ENCODE results near the gene SEC14L5.

SEC14L5 gene

DNA sequence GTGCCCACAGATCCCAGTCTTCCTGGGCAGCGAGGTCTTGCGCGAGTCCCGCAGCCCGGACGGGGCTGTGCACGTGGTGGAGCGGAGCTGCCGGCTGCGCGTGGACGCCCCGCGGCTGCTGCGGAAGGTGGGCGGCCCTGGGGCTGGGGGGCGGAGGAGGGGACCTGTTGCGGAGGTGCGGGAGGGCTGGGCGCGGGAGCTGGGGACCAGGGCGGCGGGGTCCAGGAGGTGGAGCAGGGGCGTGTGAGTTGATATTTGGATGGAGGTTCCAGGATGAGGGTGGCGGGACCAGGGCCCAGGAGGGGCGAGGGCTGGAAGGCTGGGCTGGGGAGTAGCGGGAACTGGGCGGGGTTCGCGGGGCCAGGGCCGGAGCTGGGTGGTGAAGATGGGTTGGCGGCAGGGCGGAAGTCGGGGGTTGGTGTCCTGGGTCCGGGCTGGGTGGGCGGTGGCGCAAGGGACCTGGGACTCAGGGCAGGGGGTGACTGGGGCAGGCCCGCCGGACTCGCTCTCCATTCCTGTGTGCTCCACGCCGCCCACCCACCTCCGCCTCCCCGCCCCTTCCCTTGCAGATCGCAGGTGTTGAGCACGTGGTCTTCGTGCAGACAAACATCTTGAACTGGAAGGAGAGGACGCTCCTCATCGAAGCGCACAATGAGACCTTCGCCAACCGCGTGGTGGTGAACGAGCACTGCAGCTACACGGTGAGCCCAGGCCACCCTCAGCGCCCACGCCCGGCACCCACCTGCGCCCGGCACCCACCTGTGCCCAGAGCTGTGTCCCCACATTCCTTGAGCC, 29.6 kb downstream of the SEC14L5 start:
- FAIRE-seq: no peak

DNA sequence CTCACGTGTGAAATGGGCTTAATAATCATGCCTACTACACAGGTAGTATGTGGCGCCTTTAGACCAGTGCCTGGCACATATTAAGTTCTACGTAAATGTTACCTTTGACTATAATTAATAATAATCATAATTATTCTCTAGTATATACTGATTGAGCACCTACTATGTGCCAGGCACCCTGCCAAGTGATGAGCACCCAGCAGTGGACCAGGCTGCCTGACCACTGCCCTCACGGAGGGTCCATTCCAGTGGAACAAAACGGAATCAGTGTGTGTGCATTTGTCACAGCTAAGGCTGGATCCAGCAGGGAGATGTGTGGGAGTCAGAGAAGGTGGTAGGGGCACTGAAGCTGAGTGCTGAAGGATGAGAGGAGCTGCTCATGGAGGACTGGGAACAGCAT, 30.5 kb downstream of the SEC14L5 start:
- FAIRE-seq: no peak

- no peak for FAIRE-seq
Measured at GRCh38 chr16:4989391-4990006, 31.4 kb downstream of the SEC14L5 start.

DNA sequence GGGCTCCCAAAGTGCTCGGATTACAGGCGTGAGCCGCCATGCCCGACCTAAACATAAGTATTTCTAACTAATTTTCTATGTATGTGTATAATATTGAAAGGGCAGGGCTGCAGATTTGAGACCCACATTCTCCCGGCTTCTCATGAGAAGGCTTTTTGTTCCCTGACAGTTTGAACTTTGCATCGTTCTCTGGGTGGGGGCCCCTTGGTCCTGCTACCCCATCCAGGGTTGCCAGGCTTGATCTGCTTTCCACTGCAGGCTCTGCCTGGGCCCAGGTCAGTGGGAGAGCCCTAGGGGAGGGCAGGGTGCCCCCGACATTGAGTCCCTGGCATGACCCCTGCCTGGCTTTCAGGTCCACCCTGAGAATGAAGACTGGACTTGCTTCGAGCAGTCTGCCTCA, 32.3 kb downstream of the SEC14L5 start:
- FAIRE-seq: no peak

- no peak for FAIRE-seq
Measured at GRCh38 chr16:4991754-4992153, 33.6 kb downstream of the SEC14L5 start.

DNA sequence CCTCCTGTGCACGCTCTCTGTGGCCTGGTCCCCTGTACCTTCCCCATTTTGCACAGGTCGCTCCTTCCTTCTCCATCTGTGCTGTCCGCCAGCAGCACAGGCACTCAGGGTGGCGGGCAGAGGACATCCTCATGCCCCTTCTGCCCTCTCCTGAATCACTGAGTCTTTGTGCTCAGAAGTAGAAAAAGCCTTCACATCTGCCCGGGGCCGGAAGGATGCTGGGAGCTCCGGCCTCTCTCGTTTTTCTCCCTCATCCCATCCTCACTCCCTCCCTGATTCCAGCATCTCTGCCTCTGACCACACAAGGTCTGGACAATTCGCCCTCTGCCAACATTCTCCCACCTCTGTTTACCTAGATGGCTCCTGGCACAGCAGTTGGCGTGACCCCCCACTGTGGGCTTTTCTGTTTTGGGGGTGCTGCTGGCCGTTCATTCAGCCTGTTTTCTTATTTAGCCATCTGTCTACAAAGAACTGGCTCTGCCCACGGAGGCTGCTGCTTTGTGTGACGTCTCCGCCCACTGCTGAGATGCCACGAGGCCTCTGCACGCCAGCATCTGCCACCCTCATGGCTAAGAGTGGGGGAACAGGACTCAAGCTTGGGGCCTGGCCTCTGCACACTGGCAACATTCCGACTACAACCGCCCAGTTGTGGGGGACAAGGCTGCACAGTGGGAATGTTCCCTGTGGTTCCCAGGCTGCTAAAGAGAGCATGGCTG, 36.7 kb downstream of the SEC14L5 start:
- FAIRE-seq: no peak

- no peak for FAIRE-seq
Measured at GRCh38 chr16:5000573-5001001, 42.5 kb downstream of the SEC14L5 start.

DNA sequence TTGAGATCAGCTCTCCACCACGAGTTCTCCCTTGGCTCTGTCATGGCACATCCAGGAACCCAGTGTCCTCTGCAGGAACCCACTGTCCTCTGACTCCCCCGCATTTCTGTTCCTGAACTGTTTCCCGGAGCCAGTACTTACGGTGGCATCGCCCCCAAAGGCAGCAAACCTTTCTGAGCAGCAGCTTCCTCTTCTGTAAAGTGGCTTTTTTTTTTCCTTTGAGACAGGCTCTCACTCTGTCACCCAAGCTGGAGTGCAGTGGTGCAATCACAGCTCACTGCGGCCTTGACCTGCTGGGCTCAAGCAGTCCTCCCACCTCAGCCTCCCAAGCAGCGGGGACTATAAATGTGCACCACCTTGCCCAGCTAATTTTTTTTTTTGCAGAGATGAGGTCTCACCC, 43.4 kb downstream of the SEC14L5 start:
- no peak for FAIRE-seq

- FAIRE-seq: no peak
Measured at GRCh38 chr16:5001986-5002385, 43.9 kb downstream of the SEC14L5 start.

DNA sequence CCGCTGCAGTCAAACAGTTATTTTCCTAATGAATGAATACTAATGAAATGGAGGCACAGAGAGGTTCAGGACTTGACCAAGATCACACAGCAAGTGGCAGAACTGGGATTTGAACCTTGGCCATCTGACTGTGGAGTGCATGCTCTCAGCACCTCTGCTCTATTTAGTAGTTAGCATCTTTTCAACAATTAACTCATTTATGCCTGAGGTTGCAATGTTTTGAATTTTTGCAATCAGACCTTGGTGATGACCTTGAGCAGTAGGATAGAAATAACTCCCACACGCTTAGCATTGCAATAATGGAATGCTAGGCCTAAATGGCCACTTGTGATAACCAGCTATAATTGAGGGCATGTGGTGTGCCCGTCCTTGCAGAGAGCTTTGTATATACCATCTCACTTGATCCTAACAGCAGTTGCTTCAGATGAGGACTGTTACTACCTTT, 44.6 kb downstream of the SEC14L5 start:
- FAIRE-seq: no peak

DNA sequence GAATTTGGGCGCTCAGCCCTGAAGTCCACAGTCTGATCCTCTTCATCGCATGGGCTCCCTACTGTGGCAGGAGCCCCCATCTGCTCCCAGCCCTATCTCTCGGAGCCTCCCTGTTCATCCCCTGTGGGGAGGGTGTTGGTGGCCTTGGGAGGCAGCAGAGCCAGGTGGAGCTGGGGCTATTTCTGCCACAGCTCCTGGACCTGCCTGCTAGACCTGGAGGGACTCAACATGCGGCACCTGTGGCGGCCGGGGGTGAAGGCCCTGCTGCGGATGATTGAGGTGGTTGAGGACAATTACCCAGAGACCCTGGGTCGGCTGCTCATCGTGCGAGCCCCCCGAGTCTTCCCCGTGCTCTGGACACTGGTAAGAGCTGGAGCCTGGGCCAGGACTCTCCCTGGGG, 45.1 kb downstream of the SEC14L5 start:
- no peak for FAIRE-seq

DNA sequence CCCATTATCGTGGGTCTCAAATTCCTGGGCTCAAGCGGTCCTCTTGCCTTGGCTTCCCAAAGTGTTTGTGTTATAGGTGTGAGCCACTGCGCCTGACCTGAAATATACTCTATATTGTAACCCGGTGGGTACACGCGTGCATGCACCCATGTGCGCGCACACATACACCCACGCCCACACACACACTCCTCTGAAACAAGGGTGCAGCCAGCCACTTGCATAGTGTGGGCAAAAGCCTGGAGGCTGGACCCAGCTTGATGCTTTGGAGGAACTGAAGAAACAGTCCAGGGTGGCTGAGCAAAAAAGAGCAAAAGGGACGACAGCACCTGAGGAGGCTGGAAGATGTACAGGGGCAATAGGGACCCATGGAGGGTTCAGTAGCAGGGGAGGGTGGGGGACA, 45.7 kb downstream of the SEC14L5 start:
- no peak for FAIRE-seq

- FAIRE-seq: no peak
Measured at GRCh38 chr16:5004311-5004710, 46.2 kb downstream of the SEC14L5 start.

- no peak for FAIRE-seq
Measured at GRCh38 chr16:5005916-5006315, 47.8 kb downstream of the SEC14L5 start.

DNA sequence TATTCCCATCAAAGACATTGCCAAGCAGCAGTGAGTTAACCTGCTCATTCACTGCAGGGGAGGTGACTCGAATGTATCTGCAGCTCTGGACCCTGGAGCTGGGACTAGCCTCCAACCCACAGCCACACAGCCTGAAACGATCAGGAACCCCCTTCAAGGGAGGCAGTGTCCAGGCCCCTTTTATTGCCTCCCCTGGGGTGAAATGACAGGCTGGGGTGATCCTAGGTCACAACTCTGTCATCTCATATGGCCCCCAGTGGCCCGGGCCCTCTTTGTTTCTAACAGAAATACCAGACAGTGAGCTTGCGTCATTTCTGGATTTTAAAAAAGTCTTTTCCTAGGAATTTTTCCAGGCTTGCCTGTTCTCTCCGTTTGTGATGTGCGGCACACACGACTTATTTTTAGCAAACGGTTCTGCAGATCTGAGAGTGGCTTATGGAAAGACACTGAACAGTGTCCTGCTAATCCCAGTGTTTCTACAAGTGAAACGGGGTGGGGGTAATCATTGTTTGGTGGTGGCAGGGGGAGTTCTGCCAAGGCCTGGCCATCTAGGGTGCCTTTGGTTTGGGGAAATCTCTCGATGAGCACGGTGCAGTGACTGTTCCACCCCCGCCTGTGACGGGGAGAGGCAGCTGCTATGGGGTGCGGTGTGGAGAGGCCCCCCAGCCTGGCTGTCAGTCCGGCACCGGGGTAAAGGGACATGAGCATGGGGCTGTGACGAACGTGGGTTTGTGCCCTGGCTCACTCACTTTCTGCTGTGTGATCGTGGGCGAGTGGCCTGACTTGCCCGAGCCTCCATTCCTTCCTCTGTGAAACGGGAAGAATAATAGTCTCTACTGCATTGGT, 48.4 kb downstream of the SEC14L5 start:
- FAIRE-seq: no peak

DNA sequence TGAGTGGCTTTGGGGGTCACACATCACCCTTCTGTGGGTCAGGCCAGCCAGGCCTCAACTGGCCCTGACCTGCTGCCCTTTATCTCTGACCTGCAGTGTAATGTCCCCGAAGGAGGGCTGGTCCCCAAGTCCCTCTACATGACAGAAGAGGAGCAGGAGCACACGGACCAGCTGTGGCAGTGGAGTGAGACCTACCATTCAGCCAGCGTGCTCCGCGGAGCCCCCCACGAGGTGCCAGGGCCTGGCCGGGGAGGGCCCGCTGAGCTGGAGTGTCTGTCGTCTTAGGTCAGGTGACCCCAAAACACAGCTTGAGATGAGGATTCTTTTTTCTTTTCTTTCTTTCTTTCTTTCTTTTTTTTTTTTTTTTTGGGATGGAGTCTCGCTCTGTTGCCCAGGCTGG, 49.1 kb downstream of the SEC14L5 start:
- no peak for FAIRE-seq

DNA sequence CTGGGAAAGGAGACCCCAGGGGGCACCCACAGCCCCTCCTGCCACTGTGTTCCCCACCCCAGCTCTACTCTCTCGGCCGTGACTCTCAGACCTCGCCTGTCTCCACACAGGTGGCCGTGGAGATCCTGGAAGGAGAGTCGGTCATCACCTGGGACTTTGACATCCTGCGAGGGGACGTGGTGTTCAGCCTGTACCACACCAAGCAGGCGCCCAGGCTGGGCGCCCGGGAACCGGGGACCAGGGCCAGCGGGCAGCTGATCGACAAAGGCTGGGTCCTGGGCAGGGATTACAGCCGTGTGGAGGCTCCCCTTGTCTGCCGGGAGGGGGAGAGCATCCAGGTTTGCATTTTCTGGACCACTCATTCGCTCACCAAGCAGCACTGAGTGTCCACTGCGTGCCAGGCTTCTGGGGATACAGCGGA, 50.2 kb downstream of the SEC14L5 start:
- FAIRE-seq: no peak

DNA sequence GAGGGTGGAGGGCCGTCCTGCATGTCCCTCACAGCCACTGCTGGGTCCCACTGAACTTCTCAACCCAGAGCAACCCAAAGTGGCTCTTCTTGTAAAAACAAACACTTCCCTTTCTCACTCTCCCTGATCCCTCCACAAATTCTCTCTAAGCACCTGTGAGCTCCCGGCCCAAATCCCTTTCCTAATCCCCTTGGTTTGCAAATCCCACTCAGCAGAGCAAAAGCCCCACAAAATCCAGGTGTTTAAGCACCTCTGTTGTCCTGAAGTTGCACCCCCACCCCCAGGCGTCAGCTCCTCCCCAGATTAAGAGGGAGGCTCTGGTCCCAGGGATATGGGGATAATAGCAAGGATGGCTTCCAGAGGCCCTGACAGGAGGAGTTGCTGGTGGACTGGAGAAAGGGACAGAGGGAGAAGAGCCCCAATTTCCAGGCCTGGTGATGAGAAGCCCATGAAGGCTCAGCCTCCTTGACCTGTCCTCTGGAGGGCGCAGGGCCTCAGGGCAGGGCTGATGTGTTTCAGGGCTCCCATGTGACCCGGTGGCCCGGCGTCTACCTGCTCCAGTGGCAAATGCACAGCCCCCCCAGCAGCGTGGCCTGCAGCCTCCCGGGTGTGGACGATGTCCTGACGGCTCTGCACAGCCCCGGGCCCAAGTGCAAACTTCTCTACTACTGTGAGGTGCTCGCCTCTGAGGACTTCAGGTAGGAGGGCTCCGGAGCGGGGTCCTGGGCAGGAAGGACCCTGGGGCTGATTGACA, 52.6 kb downstream of the SEC14L5 start:
- FAIRE-seq: no peak

- FAIRE-seq: no peak
Measured at GRCh38 chr16:5011637-5012036, 53.5 kb downstream of the SEC14L5 start.

DNA sequence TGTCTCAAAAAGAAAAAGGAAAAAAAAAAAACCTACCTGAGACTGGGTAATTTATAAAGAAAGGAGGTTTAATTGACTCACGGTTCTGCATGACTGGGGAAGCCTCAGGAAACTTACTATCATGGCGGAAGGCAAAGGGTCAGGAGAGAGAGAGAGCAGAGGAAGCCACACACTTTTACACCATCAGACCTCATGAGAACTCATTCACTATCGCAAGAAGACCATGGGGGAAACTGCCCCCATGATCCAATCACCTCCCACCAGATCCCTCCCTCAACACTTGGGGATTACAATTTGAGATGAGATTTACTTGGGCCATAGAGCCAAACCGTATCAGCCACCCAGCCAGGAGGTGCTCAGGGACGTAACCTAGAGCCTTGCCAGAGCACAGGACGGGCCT, 54.8 kb downstream of the SEC14L5 start:
- no peak for FAIRE-seq

- no peak for FAIRE-seq
Measured at GRCh38 chr16:5015351-5015750, 57.2 kb downstream of the SEC14L5 start.

- no peak for FAIRE-seq
Measured at GRCh38 chr16:5015887-5016286, 57.8 kb downstream of the SEC14L5 start.

Data from endometrium (tissue), 2 donors.